Memory B cell (primary cell): ENCODE data around the gene MYO5A.
"Not testable (repeated sequence)": the region's sequence is repeated elsewhere in the genome, so short reads cannot be mapped to it uniquely, and the experiment has no call there.

ENCODE experiments used
- ATAC-seq: fragments of 150-1000 bp; cut with Tn5 transposase; 2 replicates; pipeline ENCODE4 v1.10.0; 2021; ENCODE audit warnings: low read depth, mild to moderate bottlenecking, moderate library complexity
- DNase-seq, 2 donors: peaks; one replicate each; pipeline ENCODE4 v3.0.0; 2022; ENCODE audit warnings: low spot score in 2 of 2
- H3K27ac Mint-ChIP-seq: one replicate; pipeline ENCODE4 v1.8.0; 2022; ENCODE audit warnings: mild to moderate bottlenecking, moderate library complexity, mixed read lengths
- H3K27me3 Mint-ChIP-seq: one replicate; pipeline ENCODE4 v1.8.0; 2022; ENCODE audit warnings: mixed read lengths
- H3K36me3 Mint-ChIP-seq: one replicate; pipeline ENCODE4 v1.8.0; 2022; ENCODE audit warnings: mild to moderate bottlenecking, mixed read lengths
- H3K4me1 Mint-ChIP-seq: one replicate; pipeline ENCODE4 v1.8.0; 2022; ENCODE audit warnings: mixed read lengths
- H3K4me3 Mint-ChIP-seq: one replicate; pipeline ENCODE4 v1.8.0; 2022; ENCODE audit warnings: mild to moderate bottlenecking, moderate library complexity, mixed read lengths
- H3K9me3 Mint-ChIP-seq: one replicate; pipeline ENCODE4 v1.8.0; 2022; ENCODE audit warnings: mixed read lengths

Gene MYO5A

DNA sequence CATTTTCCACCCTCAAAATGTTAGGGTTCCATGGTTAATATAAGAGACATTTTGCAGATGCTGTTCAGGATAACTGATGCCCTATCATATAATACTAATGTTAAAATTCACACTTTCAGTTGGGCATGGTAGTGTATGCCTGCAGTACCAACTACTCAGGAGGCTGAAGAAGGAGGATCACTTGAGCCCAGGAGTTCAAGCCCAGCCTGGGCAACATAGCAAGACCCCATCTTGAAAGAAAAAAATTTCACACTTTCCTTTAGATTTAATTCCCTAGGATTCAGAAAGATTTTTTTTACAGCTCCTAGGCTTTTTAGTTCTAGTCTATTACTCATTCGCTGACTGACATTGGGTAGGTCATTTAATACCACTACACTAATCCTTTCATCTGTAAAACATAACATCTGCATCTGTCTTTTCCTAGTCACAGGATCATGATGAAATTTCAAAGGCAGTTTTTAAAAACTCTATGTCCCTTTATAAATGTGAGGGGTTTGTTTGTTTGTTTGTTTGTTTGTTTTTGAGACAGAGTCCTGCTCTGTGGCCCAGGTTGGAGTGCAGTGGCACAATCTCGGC lies 103.7 kb downstream of the MYO5A start:
- DNase-seq (no peak), ATAC-seq (no peak)
- Mint-ChIP-seq H3K4me1 (peaks cover 23% of the 10 kb centered on the region), H3K36me3 (peaks cover 24% of the 10 kb centered on the region), H3K27ac (no peak overlapping the region), H3K4me3 (no peak overlapping the region), H3K9me3 (no peaks in the 10 kb centered on the region), H3K27me3 (no peaks in the 10 kb centered on the region)

DNA sequence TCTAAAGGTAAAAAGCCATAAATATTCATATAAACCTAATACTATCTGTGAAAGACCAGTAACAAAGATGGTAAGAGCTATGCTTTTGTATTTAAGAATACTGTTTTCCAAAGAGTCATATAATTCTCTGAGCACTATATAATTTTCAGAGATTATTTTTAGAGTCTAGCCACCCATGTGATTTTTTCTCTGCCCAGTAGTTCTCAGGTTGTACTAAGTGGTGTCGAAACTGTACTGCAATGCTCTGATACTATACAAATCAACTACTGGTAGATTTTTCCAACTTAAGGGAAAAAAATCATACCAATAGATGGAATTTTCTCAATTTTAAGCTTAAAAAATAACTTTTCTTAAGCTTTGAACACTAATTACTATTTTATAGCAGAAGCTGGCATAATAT lies 104.8 kb downstream of the MYO5A start:
- no peak overlapping the region for H3K27ac Mint-ChIP-seq
- peaks cover 23% of the 10 kb centered on the region for H3K4me1 Mint-ChIP-seq
- peaks cover 26% of the 10 kb centered on the region for H3K36me3 Mint-ChIP-seq
- H3K9me3 Mint-ChIP-seq, result no peaks in the 10 kb centered on the region
- DNase-seq (no peak), ATAC-seq (no peak)
- no peaks in the 10 kb centered on the region for H3K27me3 Mint-ChIP-seq
- H3K4me3 Mint-ChIP-seq, result no peak overlapping the region

GRCh38 chr15:52422001-52422400 lies 106.7 kb downstream of the MYO5A start:
- Mint-ChIP-seq H3K27ac (peak overlapping the region; percentile 31), H3K4me3 (no peak overlapping the region), H3K27me3 (no peaks in the 10 kb centered on the region), H3K4me1 (peaks cover 18% of the 10 kb centered on the region), H3K36me3 (peaks cover 27% of the 10 kb centered on the region), H3K9me3 (no peaks in the 10 kb centered on the region)
- DNase-seq (no peak), ATAC-seq (no peak)

DNA sequence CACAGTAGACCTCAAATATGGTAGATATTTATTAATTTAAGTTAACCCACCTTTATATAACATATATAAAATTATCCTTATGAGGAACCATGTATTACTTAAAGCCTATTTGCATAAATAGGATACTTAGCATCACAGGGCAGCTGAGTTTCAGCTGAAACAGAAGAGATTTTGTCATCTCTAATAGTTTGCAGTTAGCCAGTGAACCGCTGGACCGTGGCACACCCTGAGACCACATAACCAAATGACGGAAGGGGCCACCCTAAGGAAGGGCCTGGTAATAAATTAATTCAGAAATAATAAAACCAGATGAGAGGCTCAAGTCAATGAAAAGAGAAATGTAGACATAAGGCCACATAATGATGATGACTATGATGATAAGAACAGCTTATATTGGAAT lies 107.7 kb downstream of the MYO5A start:
- Mint-ChIP-seq H3K4me1 (peaks cover 18% of the 10 kb centered on the region), H3K36me3 (peaks cover 21% of the 10 kb centered on the region), H3K27ac (no peak overlapping the region), H3K27me3 (no peaks in the 10 kb centered on the region), H3K4me3 (no peak overlapping the region), H3K9me3 (no peaks in the 10 kb centered on the region)
- ATAC-seq (peak; percentile 90), DNase-seq (peak in 1 of 2 donors; percentile 1)

DNA sequence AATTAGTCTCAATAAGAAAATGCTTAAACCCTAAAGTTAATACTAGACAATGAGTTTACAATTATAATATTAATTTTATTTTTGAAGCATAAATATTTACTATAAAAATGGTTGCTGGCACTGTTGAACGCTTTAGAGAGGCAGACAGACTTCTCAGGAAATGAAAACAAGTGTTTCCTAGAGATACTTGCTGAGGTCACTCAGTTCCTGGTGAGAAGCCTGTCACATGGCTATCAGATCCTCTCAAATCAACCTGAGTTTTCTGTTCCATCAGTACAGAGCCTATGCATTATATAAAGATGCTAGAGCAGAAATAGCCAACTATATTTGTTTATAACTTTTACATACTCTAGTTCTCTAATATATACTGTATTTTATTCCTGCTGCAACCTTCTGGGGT lies 109.2 kb downstream of the MYO5A start:
- ATAC-seq (no peak), DNase-seq (no peak)
- Mint-ChIP-seq H3K4me1 (peaks cover 18% of the 10 kb centered on the region), H3K4me3 (no peak overlapping the region), H3K27ac (no peak overlapping the region), H3K27me3 (no peaks in the 10 kb centered on the region), H3K36me3 (peaks cover 27% of the 10 kb centered on the region), H3K9me3 (no peaks in the 10 kb centered on the region)

DNA sequence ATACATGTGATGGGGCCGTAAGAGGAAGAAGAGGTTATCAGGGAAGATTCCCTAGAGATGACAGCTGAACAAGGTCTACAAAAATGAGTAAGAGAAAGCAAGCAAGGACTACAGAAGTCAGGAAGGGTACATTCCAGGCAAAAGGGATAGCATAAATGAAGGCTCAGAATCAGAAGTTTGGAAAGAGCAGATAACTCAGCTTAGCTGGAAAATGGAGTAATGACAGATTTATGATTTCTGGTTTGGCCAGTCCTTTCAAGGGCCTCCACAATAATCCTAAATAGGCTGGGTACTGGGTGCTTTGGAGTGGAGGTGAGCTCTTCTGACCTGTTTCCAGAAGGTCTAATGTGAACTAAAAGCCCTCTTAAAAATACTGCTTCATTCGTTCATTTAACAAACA lies 110.7 kb downstream of the MYO5A start:
- no peak overlapping the region for H3K4me3 Mint-ChIP-seq
- H3K36me3 Mint-ChIP-seq, result peaks cover 26% of the 10 kb centered on the region
- no peaks in the 10 kb centered on the region for H3K9me3 Mint-ChIP-seq
- peaks cover 18% of the 10 kb centered on the region for H3K4me1 Mint-ChIP-seq
- DNase-seq (no peak), ATAC-seq (no peak)
- no peaks in the 10 kb centered on the region for H3K27me3 Mint-ChIP-seq
- no peak overlapping the region for H3K27ac Mint-ChIP-seq

- DNase-seq (no peak), ATAC-seq (no peak)
- no peaks in the 10 kb centered on the region for H3K27me3 Mint-ChIP-seq
- H3K4me3 Mint-ChIP-seq, result no peak overlapping the region
- H3K9me3 Mint-ChIP-seq, result no peaks in the 10 kb centered on the region
- H3K27ac Mint-ChIP-seq, result no peak overlapping the region
- H3K4me1 Mint-ChIP-seq, result peaks cover 17% of the 10 kb centered on the region
- peaks cover 24% of the 10 kb centered on the region for H3K36me3 Mint-ChIP-seq
Measured at GRCh38 chr15:52417521-52417920, 111.2 kb downstream of the MYO5A start.

- H3K27me3 Mint-ChIP-seq, H3K4me3 Mint-ChIP-seq, H3K4me1 Mint-ChIP-seq, H3K27ac Mint-ChIP-seq, ATAC-seq, H3K9me3 Mint-ChIP-seq, DNase-seq: not testable (repeated sequence)
- peaks cover 22% of the 10 kb centered on the region for H3K36me3 Mint-ChIP-seq
Measured at GRCh38 chr15:52416566-52416965, 112.1 kb downstream of the MYO5A start.

DNA sequence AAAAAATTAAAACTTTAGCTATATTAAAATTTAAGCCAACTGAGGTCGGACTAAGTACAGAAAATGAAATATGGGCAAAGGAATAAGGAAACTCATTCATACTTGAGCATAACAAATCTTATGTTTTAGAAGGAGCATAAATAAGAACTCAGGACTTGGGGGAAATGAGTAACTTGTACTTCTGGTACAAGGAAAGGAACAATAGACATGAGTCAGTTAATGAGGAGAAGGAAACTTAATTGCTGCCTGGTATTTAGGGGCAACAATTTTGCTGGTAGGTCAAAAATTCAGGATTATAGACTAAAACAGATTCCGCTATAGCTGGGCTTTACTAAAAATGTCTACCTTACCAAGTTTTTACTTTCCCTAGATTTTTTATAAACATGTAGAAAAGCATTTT lies 113.1 kb downstream of the MYO5A start:
- H3K4me3 Mint-ChIP-seq, result no peak overlapping the region
- ATAC-seq (no peak), DNase-seq (no peak)
- H3K36me3 Mint-ChIP-seq, result peaks cover 22% of the 10 kb centered on the region
- no peaks in the 10 kb centered on the region for H3K27me3 Mint-ChIP-seq
- no peak overlapping the region for H3K27ac Mint-ChIP-seq
- H3K4me1 Mint-ChIP-seq, result peaks cover 3% of the 10 kb centered on the region
- H3K9me3 Mint-ChIP-seq, result no peaks in the 10 kb centered on the region

DNA sequence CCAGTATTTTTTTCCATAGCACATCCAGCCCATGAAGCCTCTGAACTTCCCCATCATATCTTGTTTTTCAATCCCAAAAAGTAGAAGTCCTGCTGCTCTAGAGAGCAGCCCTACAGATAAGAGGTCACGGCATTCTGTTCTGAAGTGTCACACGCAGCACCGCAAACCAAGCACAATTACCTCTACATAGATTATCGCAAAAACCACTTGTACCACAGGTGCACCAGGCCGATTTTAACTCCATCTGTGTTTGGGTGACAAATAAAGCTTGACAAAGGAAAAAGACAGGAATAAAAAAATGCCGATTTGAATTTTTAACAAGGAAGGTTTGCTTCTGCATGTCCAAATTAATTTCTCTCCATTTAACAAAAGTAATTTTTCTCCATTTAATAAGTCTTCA lies 113.7 kb downstream of the MYO5A start:
- no peaks in the 10 kb centered on the region for H3K27me3 Mint-ChIP-seq

GRCh38 chr15:52408823-52409222 lies 119.9 kb downstream of the MYO5A start:
- Mint-ChIP-seq H3K27me3 (no peaks in the 10 kb centered on the region), H3K36me3 (peaks cover 14% of the 10 kb centered on the region), H3K4me3 (no peak overlapping the region), H3K9me3 (no peaks in the 10 kb centered on the region), H3K4me1 (no peaks in the 10 kb centered on the region), H3K27ac (no peak overlapping the region)
- no peak for DNase-seq
- no peak for ATAC-seq

More for the DNA sequence above, 113.7 kb downstream of the MYO5A start:
- no peaks in the 10 kb centered on the region for H3K9me3 Mint-ChIP-seq
- no peak overlapping the region for H3K4me3 Mint-ChIP-seq
- H3K4me1 Mint-ChIP-seq, result no peaks in the 10 kb centered on the region
- ATAC-seq (no peak), DNase-seq (no peak)
- H3K27ac Mint-ChIP-seq, result peak overlapping the region; percentile 18
- peaks cover 20% of the 10 kb centered on the region for H3K36me3 Mint-ChIP-seq

GRCh38 chr15:52407374-52407773 lies 121.3 kb downstream of the MYO5A start:
- Mint-ChIP-seq H3K9me3 (no peaks in the 10 kb centered on the region), H3K27ac (peak overlapping the region; percentile 20), H3K4me1 (no peaks in the 10 kb centered on the region), H3K4me3 (no peak overlapping the region), H3K36me3 (peaks cover 19% of the 10 kb centered on the region), H3K27me3 (no peaks in the 10 kb centered on the region)
- DNase-seq (no peak), ATAC-seq (no peak)

- ATAC-seq (no peak), DNase-seq (no peak)
- Mint-ChIP-seq H3K27me3 (no peaks in the 10 kb centered on the region), H3K36me3 (peaks cover 20% of the 10 kb centered on the region), H3K9me3 (no peaks in the 10 kb centered on the region), H3K4me3 (no peak overlapping the region), H3K4me1 (no peaks in the 10 kb centered on the region), H3K27ac (no peak overlapping the region)
Measured at GRCh38 chr15:52406601-52407000, 122.1 kb downstream of the MYO5A start.

GRCh38 chr15:52405856-52406255 lies 122.8 kb downstream of the MYO5A start:
- DNase-seq (no peak), ATAC-seq (no peak)
- no peaks in the 10 kb centered on the region for H3K27me3 Mint-ChIP-seq
- H3K4me1 Mint-ChIP-seq, result no peaks in the 10 kb centered on the region
- no peak overlapping the region for H3K4me3 Mint-ChIP-seq
- H3K27ac Mint-ChIP-seq, result no peak overlapping the region
- H3K9me3 Mint-ChIP-seq, result no peaks in the 10 kb centered on the region
- H3K36me3 Mint-ChIP-seq, result peaks cover 20% of the 10 kb centered on the region

- no peaks in the 10 kb centered on the region for H3K9me3 Mint-ChIP-seq
- peaks cover 2% of the 10 kb centered on the region for H3K4me1 Mint-ChIP-seq
- H3K36me3 Mint-ChIP-seq, result peaks cover 30% of the 10 kb centered on the region
- H3K4me3 Mint-ChIP-seq, result no peak overlapping the region
- no peak overlapping the region for H3K27ac Mint-ChIP-seq
- no peaks in the 10 kb centered on the region for H3K27me3 Mint-ChIP-seq
- DNase-seq (no peak), ATAC-seq (no peak)
Measured at GRCh38 chr15:52397118-52397517, 131.6 kb downstream of the MYO5A start.
